AG08395 (cell line): Measurements from ENCODE around the gene RPL3.
A peak's percentile ranks its signal among the peaks of the same experiment; 100 is the strongest.
"Not testable (repeated sequence)": the region's sequence is repeated elsewhere in the genome, so short reads cannot be mapped to it uniquely, and the experiment has no call there.

Experiments used
- DNase-seq: peaks from one replicate; pipeline ENCODE4 v3.0.0; 2012; ENCODE audit warnings: mixed read lengths, low spot score

The RPL3 gene

GRCh38 chr22:39319284-39320022, at the start of gene RPL3:
Gene RPL3, minus strand, starts transcription at chr22:39319623. Its CDS starts 26 bp downstream, at chr22:39319597.
- peak; percentile 96 for DNase-seq

GRCh38 chr22:39369186-39369585, 49.8 kb upstream of the RPL3 start:
- DNase-seq = no peak

GRCh38 chr22:39368461-39368911, 49.1 kb upstream of the RPL3 start:
- no peak for DNase-seq

GRCh38 chr22:39367035-39367434, 47.6 kb upstream of the RPL3 start:
- DNase-seq = no peak

GRCh38 chr22:39365492-39365780, 46.0 kb upstream of the RPL3 start:
- DNase-seq = no peak

GRCh38 chr22:39364714-39365491, 45.5 kb upstream of the RPL3 start:
- DNase-seq = peak; percentile 60

GRCh38 chr22:39363751-39364515, 44.5 kb upstream of the RPL3 start:
- peak; percentile 39 for DNase-seq

- no peak for DNase-seq
These were observed 43.5 kb upstream of the RPL3 start for GRCh38 chr22:39362932-39363331.

GRCh38 chr22:39362271-39362670, 42.8 kb upstream of the RPL3 start:
- DNase-seq = peak; percentile 27

GRCh38 chr22:39361496-39361895, 42.1 kb upstream of the RPL3 start:
- no peak for DNase-seq

GRCh38 chr22:39360674-39361413, 41.4 kb upstream of the RPL3 start:
- no peak for DNase-seq

GRCh38 chr22:39360242-39360641, 40.8 kb upstream of the RPL3 start:
- no peak for DNase-seq

GRCh38 chr22:39359659-39360195, 40.3 kb upstream of the RPL3 start:
- no peak for DNase-seq

GRCh38 chr22:39358197-39358596, 38.8 kb upstream of the RPL3 start:
- DNase-seq = not testable (repeated sequence)

GRCh38 chr22:39357110-39358108, 38.0 kb upstream of the RPL3 start:
- not testable (repeated sequence) for DNase-seq

GRCh38 chr22:39356464-39356863, 37.0 kb upstream of the RPL3 start:
- no peak for DNase-seq

GRCh38 chr22:39355805-39356204, 36.4 kb upstream of the RPL3 start:
- not testable (repeated sequence) for DNase-seq

GRCh38 chr22:39355080-39355479, 35.7 kb upstream of the RPL3 start:
- DNase-seq = no peak

- peak; percentile 41 for DNase-seq
These were observed 33.9 kb upstream of the RPL3 start for GRCh38 chr22:39353346-39353745.

GRCh38 chr22:39352306-39352891, 33.0 kb upstream of the RPL3 start:
- DNase-seq = no peak
